SK-N-SH treated with all-trans-retinoic acid at 6 μM for 48 hours (cell line): ENCODE measurements around the gene MIA3.

Experiments
- ATAC-seq: fragments of 200-7000 bp; cut with Tn5 transposase; 3 replicates; pipeline ENCODE4 v1.9.1; 2020; ENCODE audit warnings: mild to moderate bottlenecking, moderate library complexity
- ARNTL ChIP-seq: fragments of 450-650 bp; formaldehyde crosslinking; IDR thresholded peaks from 2 replicates; pipeline ENCODE4 v1.5.0; 2020; ENCODE audit warnings: low read depth, mild to moderate bottlenecking, moderate library complexity, borderline replicate concordance
- CSDC2 ChIP-seq: fragments of 250-450 bp; sonication (Bioruptor Pico); IDR thresholded peaks from 2 replicates; pipeline ENCODE4 v1.5.0; 2020; ENCODE audit warnings: mild to moderate bottlenecking, moderate library complexity
- ESRRG ChIP-seq: fragments of 250-450 bp; sonication (Bioruptor Pico); IDR thresholded peaks from 2 replicates; pipeline ENCODE4 v1.6.1; 2021; ENCODE audit warnings: mild to moderate bottlenecking
- GLIS3 ChIP-seq: fragments of 250-450 bp; sonication (Bioruptor Pico); IDR thresholded peaks from 2 replicates; pipeline ENCODE4 v1.5.0; 2020; ENCODE audit warnings: mild to moderate bottlenecking, moderate library complexity
- ISL1 ChIP-seq: fragments of 250-450 bp; sonication (Bioruptor Pico); IDR thresholded peaks from 2 replicates; pipeline ENCODE4 v2.1.2; 2022; ENCODE audit warnings: mild to moderate bottlenecking, moderate library complexity
- PPARA ChIP-seq: fragments of 250-450 bp; sonication (Bioruptor Pico); IDR thresholded peaks from 2 replicates; pipeline ENCODE4 v1.5.0; 2020; ENCODE audit warnings: mild to moderate bottlenecking, borderline replicate concordance
- RARB ChIP-seq: fragments of 250-450 bp; sonication (Bioruptor Pico); IDR thresholded peaks from 2 replicates; pipeline ENCODE4 v1.8.0; 2021; ENCODE audit warnings: mild to moderate bottlenecking, moderate library complexity
- TCF4 ChIP-seq: fragments of 250-450 bp; sonication (Bioruptor Pico); IDR thresholded peaks from 2 replicates; pipeline ENCODE4 v1.8.0; 2021; ENCODE audit warnings: mild to moderate bottlenecking, moderate library complexity, borderline replicate concordance
- ZC3H10 ChIP-seq: fragments of 250-450 bp; sonication (Bioruptor Pico); IDR thresholded peaks from 2 replicates; pipeline ENCODE4 v1.5.1; 2021; ENCODE audit warnings: mild to moderate bottlenecking, moderate library complexity
- ZFP3 ChIP-seq: fragments of 250-450 bp; sonication (Bioruptor Pico); IDR thresholded peaks from 2 replicates; pipeline ENCODE4 v1.5.0; 2020; ENCODE audit warnings: mild to moderate bottlenecking, moderate library complexity
- ZFP30 ChIP-seq: fragments of 450-650 bp; formaldehyde crosslinking; IDR thresholded peaks from 2 replicates; pipeline ENCODE4 v1.5.0; 2022; ENCODE audit warnings: mild to moderate bottlenecking, moderate library complexity
- ZNF565 ChIP-seq: fragments of 450-650 bp; formaldehyde crosslinking; conservative IDR thresholded peaks from 2 replicates; pipeline ENCODE4 v1.5.0; 2020; ENCODE audit warnings: low read depth, mild to moderate bottlenecking, moderate library complexity
- ZNF70 ChIP-seq: fragments of 450-650 bp; formaldehyde crosslinking; IDR thresholded peaks from 2 replicates; pipeline ENCODE4 v1.5.0; 2020; ENCODE audit warnings: mild to moderate bottlenecking, moderate library complexity
- ZNF8 ChIP-seq: fragments of 450-650 bp; formaldehyde crosslinking; IDR thresholded peaks from 2 replicates; pipeline ENCODE4 v1.5.0; 2020; ENCODE audit warnings: mild to moderate bottlenecking, moderate library complexity
- TF ChIP-seq, protein P1 (sequence below): fragments of 250-450 bp; sonication (Bioruptor Pico); IDR thresholded peaks from 2 replicates; pipeline ENCODE4 v1.5.1; 2020; ENCODE audit warnings: low read depth, mild to moderate bottlenecking, moderate library complexity
- TF ChIP-seq, protein P2 (sequence below): fragments of 250-450 bp; sonication (Bioruptor Pico); IDR thresholded peaks from 2 replicates; pipeline ENCODE4 v1.5.1; 2021; ENCODE audit warnings: mild to moderate bottlenecking, moderate library complexity
- TF ChIP-seq, protein P3 (sequence below): fragments of 250-450 bp; sonication (Bioruptor Pico); IDR thresholded peaks from 2 replicates; pipeline ENCODE4 v1.5.0; 2020; ENCODE audit warnings: mild to moderate bottlenecking, moderate library complexity
- TF ChIP-seq, protein P4 (sequence below): fragments of 250-450 bp; sonication (Bioruptor Pico); IDR thresholded peaks from 2 replicates; pipeline ENCODE4 v1.8.0; 2020; ENCODE audit warnings: mild to moderate bottlenecking, moderate library complexity, borderline replicate concordance
- TF ChIP-seq, protein P5 (sequence below): fragments of 250-450 bp; sonication (Bioruptor Pico); IDR thresholded peaks from 2 replicates; pipeline ENCODE4 v1.8.0; 2021; ENCODE audit warnings: low read depth, mild to moderate bottlenecking, moderate library complexity, borderline replicate concordance

The MIA3 gene

DNA sequence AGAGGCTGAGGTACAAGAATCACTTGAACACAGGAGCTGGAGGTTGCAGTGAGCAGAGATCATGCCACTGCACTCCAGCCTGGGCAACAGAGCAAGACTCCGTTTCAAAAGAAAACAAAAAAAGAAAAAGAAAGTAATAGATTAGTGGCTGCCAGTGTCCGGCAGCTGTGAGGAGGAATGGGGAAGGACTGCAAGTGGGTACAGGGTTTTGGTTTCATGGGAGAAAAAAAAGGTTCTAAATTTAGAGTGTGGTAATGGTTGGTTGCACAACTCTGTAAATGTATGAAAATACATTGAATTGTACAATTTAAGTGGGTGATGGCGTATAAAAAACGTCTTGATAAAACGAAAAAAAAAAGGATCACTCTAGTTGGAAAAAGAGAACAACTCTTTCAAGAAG is 34.8 kb upstream of the MIA3 start:
- TF ChIP-seq, protein P1, sequence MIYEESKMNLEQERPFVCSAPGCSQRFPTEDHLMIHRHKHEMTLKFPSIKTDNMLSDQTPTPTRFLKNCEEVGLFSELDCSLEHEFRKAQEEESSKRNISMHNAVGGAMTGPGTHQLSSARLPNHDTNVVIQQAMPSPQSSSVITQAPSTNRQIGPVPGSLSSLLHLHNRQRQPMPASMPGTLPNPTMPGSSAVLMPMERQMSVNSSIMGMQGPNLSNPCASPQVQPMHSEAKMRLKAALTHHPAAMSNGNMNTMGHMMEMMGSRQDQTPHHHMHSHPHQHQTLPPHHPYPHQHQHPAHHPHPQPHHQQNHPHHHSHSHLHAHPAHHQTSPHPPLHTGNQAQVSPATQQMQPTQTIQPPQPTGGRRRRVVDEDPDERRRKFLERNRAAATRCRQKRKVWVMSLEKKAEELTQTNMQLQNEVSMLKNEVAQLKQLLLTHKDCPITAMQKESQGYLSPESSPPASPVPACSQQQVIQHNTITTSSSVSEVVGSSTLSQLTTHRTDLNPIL (CRISPR knock-in tag): no peak
- TF ChIP-seq ESRRG (CRISPR knock-in tag) (no peak), ZC3H10 (CRISPR knock-in tag) (no peak), ZNF8 (CRISPR knock-in tag) (no peak)
- TF ChIP-seq, protein P2, sequence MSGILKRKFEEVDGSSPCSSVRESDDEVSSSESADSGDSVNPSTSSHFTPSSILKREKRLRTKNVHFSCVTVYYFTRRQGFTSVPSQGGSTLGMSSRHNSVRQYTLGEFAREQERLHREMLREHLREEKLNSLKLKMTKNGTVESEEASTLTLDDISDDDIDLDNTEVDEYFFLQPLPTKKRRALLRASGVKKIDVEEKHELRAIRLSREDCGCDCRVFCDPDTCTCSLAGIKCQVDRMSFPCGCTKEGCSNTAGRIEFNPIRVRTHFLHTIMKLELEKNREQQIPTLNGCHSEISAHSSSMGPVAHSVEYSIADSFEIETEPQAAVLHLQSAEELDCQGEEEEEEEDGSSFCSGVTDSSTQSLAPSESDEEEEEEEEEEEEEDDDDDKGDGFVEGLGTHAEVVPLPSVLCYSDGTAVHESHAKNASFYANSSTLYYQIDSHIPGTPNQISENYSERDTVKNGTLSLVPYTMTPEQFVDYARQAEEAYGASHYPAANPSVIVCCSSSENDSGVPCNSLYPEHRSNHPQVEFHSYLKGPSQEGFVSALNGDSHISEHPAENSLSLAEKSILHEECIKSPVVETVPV (CRISPR knock-in tag): no peak
- TF ChIP-seq, protein P3, sequence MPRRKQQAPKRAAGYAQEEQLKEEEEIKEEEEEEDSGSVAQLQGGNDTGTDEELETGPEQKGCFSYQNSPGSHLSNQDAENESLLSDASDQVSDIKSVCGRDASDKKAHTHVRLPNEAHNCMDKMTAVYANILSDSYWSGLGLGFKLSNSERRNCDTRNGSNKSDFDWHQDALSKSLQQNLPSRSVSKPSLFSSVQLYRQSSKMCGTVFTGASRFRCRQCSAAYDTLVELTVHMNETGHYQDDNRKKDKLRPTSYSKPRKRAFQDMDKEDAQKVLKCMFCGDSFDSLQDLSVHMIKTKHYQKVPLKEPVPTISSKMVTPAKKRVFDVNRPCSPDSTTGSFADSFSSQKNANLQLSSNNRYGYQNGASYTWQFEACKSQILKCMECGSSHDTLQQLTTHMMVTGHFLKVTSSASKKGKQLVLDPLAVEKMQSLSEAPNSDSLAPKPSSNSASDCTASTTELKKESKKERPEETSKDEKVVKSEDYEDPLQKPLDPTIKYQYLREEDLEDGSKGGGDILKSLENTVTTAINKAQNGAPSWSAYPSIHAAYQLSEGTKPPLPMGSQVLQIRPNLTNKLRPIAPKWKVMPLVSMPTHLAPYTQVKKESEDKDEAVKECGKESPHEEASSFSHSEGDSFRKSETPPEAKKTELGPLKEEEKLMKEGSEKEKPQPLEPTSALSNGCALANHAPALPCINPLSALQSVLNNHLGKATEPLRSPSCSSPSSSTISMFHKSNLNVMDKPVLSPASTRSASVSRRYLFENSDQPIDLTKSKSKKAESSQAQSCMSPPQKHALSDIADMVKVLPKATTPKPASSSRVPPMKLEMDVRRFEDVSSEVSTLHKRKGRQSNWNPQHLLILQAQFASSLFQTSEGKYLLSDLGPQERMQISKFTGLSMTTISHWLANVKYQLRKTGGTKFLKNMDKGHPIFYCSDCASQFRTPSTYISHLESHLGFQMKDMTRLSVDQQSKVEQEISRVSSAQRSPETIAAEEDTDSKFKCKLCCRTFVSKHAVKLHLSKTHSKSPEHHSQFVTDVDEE (CRISPR knock-in tag): no peak
- TF ChIP-seq, all 23 proteins: peak for 0
- ATAC-seq: no peak

DNA sequence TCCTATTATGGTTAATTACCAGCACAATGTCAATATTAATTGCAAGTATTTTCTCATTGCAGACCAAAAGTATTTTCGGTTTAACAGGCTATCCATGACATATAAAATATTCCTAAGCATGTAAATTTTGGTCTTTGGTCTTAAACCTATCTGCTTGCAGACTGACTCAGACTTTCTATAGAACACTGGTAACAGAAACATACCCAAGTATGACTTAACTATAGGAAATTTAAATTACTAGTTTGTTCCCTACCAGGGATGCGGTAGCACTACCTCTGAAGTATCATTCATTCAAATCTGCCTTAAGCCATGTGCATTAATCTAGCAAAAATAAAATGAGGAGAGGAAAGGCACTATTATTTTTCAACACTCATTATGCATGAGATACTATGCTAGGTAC is 31.1 kb upstream of the MIA3 start:
- ATAC-seq: no peak
- TF ChIP-seq, protein P2 (CRISPR knock-in tag): no peak
- no peak for TF ChIP-seq ZNF565 (CRISPR knock-in tag)
- no peak for TF ChIP-seq ZNF70
- no peak for TF ChIP-seq GLIS3
- TF ChIP-seq, protein P4, sequence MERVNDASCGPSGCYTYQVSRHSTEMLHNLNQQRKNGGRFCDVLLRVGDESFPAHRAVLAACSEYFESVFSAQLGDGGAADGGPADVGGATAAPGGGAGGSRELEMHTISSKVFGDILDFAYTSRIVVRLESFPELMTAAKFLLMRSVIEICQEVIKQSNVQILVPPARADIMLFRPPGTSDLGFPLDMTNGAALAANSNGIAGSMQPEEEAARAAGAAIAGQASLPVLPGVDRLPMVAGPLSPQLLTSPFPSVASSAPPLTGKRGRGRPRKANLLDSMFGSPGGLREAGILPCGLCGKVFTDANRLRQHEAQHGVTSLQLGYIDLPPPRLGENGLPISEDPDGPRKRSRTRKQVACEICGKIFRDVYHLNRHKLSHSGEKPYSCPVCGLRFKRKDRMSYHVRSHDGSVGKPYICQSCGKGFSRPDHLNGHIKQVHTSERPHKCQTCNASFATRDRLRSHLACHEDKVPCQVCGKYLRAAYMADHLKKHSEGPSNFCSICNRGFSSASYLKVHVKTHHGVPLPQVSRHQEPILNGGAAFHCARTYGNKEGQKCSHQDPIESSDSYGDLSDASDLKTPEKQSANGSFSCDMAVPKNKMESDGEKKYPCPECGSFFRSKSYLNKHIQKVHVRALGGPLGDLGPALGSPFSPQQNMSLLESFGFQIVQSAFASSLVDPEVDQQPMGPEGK (CRISPR knock-in tag): no peak
- TF ChIP-seq TCF4 (CRISPR knock-in tag): no peak
- TF ChIP-seq, protein P1 (CRISPR knock-in tag): no peak
- no peak for TF ChIP-seq ZFP30 (CRISPR knock-in tag)
- TF ChIP-seq ZC3H10 (CRISPR knock-in tag): no peak
- no peak for TF ChIP-seq ARNTL (CRISPR knock-in tag)
- no peak for TF ChIP-seq ZFP3 (CRISPR knock-in tag)
- TF ChIP-seq, protein P5, sequence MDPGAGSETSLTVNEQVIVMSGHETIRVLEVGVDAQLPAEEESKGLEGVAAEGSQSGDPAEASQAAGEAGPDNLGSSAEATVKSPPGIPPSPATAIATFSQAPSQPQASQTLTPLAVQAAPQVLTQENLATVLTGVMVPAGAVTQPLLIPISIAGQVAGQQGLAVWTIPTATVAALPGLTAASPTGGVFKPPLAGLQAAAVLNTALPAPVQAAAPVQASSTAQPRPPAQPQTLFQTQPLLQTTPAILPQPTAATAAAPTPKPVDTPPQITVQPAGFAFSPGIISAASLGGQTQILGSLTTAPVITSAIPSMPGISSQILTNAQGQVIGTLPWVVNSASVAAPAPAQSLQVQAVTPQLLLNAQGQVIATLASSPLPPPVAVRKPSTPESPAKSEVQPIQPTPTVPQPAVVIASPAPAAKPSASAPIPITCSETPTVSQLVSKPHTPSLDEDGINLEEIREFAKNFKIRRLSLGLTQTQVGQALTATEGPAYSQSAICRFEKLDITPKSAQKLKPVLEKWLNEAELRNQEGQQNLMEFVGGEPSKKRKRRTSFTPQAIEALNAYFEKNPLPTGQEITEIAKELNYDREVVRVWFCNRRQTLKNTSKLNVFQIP (CRISPR knock-in tag): no peak
- no peak for TF ChIP-seq RARB
- no peak for TF ChIP-seq CSDC2 (CRISPR knock-in tag)
- TF ChIP-seq PPARA: no peak
- no peak for TF ChIP-seq ISL1 (CRISPR knock-in tag)
